GM19372 (cell line): ENCODE results near the gene CDC14B.

Source experiments
- ATAC-seq: cut with Tn5 transposase; IDR thresholded peaks from one replicate; pipeline ENCODE4 v1.9.1; 2021; ENCODE audit warnings: mild to moderate bottlenecking, low read depth, moderate library complexity; ENCODE audit not compliant: unreplicated experiment

CDC14B gene

DNA sequence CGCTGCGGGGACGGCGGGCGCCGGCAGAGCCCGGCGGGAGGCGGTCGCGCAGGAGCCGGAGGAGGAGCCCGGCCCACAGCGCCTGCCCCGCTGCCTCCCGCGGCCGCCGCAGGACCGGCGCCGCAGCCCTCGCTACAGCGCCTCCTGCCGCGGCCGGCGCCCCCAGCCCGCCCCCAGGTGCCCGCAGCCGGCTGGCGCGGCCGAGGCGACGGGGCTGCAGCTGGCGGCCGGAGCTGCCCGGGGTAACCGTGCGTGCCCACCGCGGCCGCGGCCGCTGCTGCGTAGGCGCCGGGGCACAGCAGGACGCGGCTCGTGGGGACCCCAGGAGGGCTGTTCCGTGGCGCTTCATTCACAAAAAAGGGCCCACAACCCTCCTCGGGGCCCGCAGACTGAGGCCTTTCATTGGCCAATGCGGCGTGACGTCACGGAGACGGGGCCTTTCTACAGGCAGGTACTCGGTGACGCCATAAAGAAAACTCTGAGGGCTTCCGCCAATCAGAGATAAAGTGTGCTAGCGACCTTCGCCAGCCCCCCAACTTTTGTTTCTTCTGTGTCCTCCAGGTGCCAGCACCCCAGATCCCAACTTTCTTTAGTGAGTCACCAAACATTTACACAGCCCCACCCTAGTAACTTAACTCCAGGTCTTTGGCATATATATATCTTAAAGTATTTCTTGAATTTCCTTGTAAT lies at the start of gene CDC14B:
TSS of gene CDC14B (minus strand) at position 353 of the 690 bp plus-strand sequence. CDS start 465 bp downstream, outside the sequence.
- peak; percentile 74 for ATAC-seq

DNA sequence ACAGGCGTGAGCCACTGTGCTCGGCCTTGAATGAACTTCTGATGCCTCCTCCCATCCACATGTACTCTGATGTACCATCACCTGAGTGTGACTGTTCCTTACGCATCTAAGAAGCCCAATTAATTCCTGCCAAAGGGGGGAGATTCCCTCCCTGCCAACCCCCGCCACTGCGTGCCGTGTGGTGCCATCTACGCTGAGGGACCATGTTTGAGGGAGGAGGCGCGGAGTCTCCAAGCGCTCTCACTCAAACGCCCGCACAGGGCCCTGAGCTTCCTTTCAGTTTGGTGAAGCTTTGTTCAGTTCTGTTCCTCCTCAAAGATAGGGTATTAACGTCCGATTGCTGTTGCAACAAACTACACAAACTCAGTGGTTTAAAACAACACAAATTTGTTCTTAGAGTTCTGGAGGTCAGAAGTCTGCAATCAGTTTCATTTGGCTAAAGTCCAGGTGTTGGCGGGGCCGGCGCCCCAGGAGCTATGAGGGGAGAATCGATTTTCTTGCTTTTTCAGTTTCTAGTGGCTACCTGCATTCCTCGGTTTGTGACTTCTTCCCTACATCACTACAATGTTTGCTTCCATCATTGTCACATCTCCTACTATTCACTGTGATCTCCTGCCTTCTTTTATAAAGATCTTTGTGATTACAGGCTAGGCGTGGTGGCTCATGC lies 49.4 kb upstream of the CDC14B start:
- ATAC-seq = no peak

DNA sequence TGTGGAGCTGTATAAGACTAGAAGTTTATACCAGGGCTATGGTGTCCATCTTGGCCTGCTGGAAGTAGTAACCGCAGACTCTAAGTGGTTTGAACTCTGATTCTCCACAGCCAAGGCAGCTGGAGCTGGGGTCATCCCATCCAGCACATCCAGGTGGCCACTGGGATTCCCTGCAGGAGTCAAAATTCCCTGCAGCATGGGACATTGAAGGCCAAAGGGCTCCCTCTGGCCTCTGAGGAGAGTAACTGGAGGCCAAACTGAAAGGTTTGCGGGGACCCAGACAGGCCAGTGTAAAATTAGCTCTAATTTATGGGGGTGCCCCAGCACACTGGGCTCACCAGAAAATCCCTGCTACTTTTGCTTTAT lies 47.7 kb upstream of the CDC14B start:
- no peak for ATAC-seq

DNA sequence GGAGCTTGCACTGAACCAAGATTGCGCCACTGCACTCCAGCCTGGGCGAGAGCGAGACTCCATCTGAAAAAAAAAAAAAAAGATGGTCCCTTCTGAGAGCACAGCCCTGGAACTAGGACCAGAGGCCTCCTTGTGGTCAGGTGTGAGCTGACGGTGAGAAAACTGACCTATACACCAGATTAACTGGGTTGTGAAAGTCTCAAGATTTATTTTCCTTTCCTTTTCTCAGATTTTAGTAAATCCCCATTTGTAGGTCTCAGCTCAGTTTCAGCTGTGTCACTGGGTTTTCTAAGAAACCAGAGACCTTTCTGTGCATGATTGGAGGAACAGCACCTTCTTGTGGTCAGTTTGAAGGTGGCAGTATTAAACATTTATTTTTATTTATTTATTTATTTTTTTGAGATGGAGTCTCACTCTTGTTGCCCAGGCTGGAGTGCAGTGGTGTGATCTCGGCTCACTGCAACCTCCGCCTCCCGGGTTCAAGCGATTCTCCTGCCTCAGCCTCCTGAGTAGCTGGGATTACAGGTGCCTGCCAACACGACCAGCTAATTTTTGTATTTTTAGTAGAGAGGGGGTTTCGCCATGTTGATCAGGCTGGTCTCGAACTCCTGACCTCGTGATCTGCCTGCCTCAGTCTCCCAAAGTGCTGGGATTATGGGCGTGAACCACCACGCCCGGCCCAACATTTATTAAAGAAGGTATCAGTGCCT lies 47.2 kb upstream of the CDC14B start:
- peak; percentile 87 for ATAC-seq

DNA sequence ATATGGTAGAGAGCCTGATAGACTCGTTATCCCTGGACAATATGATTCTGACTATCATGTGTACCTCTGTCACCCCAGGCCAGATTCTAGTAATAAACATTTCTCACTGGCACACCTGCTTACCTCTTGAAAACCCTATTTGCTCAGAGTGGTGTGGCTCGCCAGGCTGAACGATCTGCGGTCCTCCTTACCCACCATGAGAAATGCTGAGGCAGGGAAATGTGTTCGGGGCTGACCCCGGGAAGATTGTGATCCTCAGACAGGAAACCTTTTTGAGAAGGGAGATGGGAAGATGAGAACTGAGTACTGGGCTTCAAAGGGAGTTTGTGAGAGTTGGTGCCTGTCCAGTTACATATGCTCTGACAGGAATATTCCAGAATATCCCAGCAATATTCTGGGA lies 46.1 kb upstream of the CDC14B start:
- ATAC-seq = no peak

DNA sequence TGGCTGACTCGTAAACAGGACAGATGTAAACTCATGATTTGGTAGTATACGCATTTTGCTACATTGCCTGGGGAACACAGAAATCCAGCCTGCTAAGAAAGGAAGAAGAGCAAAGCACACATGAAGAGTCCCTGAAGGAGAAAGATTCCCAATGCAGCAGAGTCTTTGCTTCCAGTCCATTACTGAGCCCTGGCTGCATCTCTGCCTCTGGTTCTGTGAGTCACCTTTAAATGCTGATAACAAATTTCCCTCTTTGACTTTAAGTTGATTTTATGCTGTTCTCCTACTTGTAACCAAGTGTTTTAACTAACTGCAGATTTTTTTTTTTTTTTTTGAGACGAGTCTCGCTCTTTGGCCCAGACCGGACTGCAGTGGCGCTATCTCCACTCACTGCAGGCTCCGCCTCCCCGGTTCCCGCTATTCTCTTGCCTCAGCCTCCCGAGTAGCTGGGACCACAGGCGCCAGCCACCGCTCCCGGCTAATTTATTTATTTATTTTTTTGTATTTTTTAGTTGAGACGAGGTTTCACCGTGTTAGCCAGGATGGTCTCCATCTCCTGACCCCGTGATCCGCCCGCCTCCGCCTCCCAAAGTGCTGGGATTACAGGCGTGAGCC lies 44.0 kb upstream of the CDC14B start:
- ATAC-seq = no peak

DNA sequence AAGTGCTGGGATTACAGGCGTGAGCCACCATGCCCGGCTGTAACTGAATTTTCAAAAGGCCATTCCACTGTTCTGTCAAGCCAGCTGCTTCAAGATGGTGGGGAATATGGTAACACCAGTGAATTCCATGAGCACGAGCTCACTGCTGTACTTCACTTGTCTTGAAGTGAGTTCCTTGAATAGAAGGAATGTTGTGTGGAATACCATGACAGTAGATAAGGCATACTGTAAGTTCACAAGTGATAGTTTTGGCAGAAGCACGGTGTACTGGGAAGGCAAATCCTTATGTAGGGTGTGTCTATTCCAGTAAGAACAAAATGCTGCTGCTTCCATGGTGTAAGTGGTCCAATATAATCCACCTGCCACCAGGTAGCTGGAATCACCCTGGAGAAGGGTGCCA lies 42.1 kb upstream of the CDC14B start:
- no peak for ATAC-seq

DNA sequence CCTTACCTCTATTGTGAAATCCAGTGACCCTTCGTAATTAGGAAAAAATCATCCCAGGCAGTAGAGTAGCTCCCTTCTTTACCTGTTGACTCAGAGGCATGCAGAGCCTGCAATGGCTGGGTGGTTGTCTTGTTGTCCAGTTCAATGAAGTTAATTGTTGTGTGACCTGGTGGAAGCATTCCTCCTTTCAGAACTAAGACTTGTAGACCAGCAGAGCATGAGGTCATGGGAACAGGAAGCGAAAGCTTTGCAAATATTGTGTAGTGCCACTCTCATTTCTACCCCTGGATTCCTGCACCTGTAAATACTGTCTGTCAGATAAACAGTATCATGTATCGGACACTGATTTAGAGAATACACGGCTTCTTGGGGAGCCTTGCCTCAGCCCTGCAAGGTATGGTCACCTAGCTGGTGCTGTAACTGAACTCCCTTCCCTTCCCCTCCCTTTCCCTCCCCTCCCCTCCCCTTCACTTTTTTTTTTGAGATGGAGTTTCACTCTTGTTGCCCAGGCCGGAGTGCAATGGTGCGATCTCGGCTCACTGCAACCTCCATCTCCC lies 41.1 kb upstream of the CDC14B start:
- ATAC-seq = no peak

DNA sequence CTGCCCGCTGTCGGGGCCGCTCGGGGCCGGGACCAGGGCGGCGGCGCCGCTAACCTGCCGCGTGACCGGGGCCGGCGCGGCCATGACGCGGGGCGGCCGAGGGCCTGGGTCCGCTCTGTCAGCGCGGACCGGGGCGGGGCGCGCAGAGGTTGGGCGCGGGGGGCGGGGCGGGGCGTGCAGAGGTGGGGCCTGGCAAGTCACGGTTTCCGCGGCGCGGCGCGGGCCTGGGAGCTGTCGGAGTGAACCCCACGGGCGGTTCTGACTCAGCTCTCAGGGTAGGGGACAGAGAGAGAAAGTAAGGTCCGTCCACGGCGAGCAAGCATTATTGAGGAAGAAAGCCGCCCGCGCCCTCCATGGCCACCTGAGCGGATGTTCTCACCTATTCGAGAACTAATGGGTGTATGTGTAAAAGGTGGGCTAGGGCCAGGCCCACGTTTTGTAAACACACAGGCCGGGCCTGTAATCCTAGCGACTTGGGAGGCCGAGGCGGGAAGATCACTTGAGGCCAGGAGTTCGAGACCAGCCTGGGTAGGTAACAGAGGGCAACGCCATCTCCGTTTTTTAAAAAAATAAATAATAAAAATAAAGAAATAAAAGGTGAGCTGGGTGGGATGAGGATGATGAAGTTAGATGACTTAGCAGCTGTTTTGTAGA lies 35.7 kb upstream of the CDC14B start, which contains the start of gene PRXL2C:
TSS of gene PRXL2C (minus strand) at position 120 of the 654 bp plus-strand sequence. CDS start at position 84, 36 bp downstream.
- ATAC-seq = peak; percentile 66

DNA sequence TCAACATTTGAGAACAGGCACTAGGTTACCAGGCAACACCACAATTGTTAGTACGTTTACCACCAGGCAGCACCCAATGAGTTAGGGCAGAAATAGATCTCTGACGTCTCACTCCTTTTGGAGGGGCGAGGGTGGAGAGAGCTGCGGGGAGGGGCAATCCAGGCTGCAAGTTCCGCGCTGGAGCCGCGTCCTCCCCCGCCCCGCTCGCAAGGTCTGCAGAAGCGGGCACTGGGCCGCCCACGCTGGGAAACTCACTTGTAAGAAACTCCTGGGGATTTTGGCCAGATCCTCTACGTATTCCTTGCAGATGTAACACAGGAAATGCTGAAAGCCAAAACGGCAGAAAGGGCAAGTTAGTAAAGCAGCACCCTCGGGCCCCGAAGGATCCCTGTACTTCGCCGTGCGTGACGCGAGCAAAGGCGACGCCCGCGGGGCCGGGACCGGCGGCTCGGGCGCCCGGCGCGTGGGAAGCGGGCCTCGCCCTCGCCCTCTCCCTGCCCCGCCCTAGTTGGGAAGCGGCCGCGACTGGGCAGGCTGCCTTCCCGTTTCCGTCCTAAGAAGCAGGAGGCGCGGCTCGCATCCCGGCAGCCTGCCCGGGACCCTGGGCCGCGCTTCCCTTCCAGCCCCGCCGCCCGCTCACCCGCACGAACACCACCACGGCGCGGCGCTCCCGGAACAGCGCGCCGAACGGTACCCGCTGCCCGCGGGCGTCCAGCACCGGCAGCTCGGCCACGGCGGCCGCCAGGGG lies 35.0 kb upstream of the CDC14B start:
- peak; percentile 55 for ATAC-seq

DNA sequence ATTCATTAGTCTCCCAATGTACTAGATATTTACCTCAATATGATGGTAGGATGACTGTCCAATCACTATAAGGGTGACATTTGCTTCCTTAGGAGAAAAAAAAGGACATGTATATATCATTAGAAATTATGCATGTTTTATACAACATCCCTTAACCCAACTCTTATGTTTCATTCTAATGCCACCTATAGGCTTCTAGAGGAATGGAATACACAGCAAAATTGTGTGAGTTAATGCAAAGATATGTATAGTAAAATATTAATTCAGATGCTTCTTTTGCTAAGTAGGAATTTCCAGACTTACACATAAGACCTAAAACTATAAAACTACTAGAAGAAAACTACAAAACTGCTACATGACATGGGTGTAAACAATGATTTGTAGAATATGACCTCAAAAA lies 32.0 kb upstream of the CDC14B start:
- no peak for ATAC-seq

DNA sequence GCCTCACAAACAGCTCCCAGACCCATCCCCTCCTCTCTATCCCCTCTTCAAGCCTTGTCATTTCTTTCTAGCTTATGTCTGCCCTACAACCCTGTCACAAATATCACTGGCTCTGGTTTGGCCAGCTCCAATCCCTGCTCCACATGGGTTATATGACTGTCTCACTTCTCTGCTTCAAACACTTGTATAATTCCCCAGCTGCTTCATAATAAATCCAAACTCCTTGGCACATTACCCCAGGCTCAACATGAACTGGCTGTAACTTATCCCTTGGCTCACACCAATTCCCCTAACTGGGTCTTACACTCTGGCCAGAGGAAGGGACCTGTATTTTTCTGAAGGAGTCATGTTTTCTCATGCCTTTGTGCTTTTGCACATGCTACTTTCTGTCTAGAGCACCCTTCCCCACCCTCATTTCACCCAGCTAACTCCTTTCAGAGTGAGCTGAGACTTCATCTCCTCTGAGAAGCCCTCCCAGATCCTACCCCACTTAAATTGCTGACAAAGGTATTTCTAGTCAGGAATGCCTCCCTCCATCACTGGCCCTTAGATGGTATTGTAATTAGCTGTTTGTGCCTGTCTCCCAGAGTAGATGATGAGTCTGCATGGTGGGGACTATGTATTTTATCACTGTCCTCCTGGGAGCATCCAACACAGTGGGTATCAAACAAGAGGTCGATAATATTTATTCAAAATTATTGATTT lies 30.1 kb upstream of the CDC14B start:
- ATAC-seq = no peak

DNA sequence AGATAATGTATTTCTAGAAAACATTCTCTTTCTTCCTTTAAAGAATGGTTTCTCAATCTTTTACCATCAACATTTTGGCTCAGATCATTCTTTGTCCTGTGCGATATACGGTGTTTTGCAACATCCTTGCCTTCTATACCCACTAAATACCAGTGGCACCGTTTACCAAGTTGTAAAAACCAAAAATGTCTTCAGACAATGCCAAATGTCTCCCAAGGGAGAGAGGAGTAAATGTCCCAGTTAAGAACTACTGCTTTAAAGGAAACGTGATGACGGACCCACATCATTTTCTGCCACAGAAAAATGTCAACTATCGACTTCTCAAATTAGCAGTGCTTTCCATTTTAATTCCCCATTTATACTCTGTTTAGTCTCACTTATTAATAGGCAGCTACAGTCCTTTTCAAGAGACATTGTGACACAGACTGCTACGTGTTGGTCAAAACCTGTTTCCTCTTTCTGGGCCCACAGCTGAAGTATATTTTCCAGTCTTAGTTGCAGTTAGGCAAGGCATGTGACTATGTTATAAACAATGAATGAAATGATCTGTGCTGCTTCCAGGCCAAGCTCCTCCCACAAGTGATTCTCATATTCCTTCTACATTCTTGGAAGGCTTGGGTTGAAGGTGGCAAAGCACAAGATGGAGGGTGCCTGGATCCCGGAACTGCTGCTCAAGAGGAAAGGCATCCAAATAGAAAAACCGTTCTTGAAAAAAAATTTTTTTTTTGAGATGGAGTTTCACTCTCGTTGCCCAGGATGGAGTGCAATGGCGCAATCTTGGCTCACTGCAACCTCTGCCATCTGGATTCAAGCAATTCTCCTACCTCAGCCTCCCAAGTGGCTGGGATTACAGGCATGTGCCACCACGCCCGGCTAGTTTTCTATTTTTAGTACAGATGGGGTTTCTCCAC lies 26.7 kb upstream of the CDC14B start:
- no peak for ATAC-seq

DNA sequence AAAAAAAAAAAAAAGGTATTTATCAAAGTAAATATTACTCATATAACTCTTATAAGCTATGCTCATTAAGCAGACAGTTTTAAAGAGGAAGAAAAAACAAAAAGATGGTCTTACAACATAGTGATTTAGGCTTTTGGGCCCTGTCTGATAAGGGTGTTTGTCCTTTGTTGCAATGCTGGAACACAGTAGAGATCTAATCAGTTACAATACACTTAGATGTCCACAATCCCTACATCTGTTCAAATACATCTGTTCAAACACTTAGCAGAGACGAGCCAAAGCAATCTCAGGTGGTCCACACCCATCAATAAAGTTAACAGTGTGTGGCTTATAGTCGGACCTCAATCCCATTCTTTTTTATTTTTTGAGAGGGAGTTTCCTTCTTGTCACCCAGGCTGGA lies 24.5 kb upstream of the CDC14B start:
- ATAC-seq = no peak

DNA sequence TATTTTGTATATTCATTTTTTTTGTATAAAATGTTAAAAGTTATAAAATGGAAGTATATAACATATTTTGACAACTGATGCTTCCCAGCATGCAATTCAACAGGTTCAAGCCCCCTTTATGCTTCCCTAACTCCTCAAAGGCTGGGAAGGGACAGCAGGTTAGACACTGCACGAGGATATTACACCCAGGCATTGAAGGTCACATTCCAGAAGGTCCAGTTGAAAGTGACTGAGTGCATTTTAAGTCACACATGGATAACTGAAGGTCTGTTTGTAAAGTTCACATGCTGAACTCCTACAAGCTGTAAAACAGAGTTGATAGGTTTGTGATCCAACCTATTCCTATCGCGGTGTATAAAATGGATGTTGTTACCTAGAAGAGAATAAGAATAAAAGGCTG lies 21.9 kb upstream of the CDC14B start:
- ATAC-seq = no peak

DNA sequence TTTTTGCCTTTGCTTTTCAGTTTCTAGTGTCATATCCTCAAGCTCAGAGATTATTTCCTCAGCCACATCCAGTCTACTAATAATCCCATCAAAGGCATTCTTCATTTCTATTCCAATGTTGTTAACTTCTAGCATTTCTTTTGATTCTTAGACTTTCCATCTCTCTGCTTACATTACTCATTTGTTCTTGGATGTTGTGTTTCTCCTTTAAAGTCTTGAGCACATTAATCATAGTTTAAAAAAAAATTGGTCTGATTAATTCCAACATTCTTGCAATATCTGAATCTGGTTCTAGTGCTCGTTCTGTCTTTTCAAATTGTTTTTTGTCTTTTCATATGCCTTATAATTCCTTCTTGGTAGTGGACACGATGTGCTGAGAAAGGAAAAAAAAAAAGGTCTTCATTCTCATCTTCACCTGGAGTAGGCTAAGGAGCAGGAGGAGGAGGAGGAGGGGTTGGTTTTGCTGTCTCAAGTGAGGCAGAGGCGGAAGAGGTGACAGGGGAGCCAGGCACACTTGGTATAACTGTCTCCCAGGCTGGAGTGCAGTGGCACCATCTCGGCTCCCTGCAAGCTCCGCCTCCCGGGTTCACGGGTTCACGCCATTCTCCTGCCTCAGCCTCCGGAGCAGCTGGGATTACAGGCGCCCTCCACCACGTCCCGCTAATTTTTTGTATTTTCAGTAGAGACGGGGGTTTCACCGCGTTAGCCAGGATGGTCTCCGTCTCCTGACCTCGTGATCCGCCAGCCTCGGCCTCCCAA lies 19.1 kb upstream of the CDC14B start:
- ATAC-seq = no peak

DNA sequence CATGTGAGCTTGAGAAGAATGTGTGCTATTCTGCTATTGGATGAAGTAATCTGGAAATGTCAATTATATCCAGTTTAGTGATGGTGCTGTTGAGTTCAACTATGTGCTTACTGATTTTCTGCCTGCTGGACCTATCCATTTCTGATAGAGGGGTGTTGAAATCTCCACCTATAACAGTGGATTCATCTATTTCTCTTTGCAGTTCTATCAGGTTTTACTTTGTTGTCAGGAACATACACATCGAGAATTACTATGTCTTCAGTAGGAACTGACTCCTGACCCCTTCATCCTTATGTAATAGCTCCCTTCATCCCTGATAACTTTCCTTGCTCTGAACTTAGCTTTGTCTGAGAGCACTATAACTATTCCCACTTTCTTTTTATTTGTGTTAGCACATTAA lies 16.7 kb upstream of the CDC14B start:
- ATAC-seq = no peak
